Measurements from ENCODE around the gene RNF121. TPM values are rescaled to one million over a fixed set of nuclear protein-coding genes. Genes with fewer than 3 reads are reported as not detected.

Gene RNF121
- total and polyA plus RNA-seq, 4 donors = 27.6 to 40.6 (median 34.2) TPM

DNA sequence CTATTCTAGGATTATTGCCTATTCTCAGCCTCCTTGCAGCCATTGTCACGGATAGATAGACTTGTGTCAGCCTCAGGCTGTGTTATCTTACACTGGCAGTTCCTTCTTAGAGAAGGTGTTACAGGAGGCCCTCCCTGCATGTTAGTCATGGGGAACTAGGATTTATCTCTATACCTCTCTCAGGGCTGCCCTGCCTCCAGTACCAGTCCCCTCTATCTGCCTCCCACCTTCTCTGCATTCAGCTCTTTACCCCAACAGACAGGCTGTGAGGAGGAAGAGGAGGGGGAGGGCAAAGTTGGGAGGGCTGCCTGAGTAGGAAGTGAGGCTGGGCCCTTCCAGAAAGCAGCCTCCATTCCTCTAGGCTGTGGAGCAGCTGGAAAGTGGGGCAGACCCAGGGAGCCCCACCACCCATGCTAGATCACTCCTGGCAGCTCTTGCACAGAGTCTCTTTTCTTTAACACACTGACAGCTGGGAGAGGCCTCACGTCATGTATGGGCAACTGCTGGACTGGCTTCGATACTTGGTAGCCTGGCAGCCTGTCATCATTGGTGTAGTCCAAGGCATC is 67.0 kb downstream of the RNF121 start:
- peak in 1 of 6 donors; percentile 46 for DNase-seq (ENCODE audit: low read depth in 4 of 6, low spot score in 6 of 6)
- H3K4me3 ChIP-seq (ENCODE audit: low read depth, low read length) = no peak overlapping the region
- peaks cover 51% of the 10 kb centered on the region for H3K36me3 ChIP-seq (ENCODE audit: control insufficient read depth, insufficient read depth, low read length)
- WGBS (ENCODE audit: insufficient coverage) = 63% methylated on average over 2 of the region's 3 CpGs
- no peaks in the 10 kb centered on the region for H3K9me3 ChIP-seq (ENCODE audit: control insufficient read depth, insufficient read depth, low read length)
- no peak overlapping the region for H3K27ac ChIP-seq (ENCODE audit: low read depth, low read length)
- H3K27me3 ChIP-seq (ENCODE audit: control insufficient read depth, insufficient read depth, low read length) = no peaks in the 10 kb centered on the region
- peaks cover 3% of the 10 kb centered on the region for H3K4me1 ChIP-seq (ENCODE audit: control insufficient read depth, insufficient read depth, low read length)

DNA sequence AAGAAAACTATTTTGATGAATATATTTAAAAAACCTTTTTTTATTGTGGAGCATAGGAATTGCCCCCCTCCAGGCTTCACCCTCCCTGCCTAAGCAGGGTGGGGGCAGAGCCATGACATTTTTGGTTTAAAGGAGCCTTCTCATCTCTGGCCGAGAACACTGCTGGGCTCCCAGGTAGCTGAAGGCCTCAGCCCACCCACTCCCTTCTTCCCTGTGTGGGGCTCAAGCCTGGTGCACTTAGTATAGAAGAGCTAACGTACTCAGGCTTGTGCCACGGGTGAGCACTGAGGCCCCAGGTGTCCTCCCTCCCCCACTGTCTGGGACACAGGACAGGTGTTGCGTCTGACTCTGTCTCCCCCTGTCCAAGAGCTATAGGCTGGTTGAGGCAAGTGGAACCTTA is 67.7 kb downstream of the RNF121 start:
- DNase-seq (ENCODE audit: low read depth in 4 of 6, low spot score in 6 of 6) = no peak
- Histone ChIP-seq H3K4me3 (ENCODE audit: low read depth, low read length) (no peak overlapping the region), H3K27me3 (ENCODE audit: control insufficient read depth, insufficient read depth, low read length) (no peaks in the 10 kb centered on the region), H3K9me3 (ENCODE audit: control insufficient read depth, insufficient read depth, low read length) (no peaks in the 10 kb centered on the region), H3K27ac (ENCODE audit: low read depth, low read length) (no peak overlapping the region), H3K36me3 (ENCODE audit: control insufficient read depth, insufficient read depth, low read length) (peaks cover 58% of the 10 kb centered on the region), H3K4me1 (ENCODE audit: control insufficient read depth, insufficient read depth, low read length) (peaks cover 11% of the 10 kb centered on the region)
- no CpG with 5 or more reads among the region's 4 CpGs for WGBS (ENCODE audit: insufficient coverage)

- DNase-seq (ENCODE audit: low read depth in 4 of 6, low spot score in 6 of 6) = no peak
- 98% methylated on average over 4 of the region's 8 CpGs for WGBS (ENCODE audit: insufficient coverage)
- Histone ChIP-seq H3K36me3 (ENCODE audit: control insufficient read depth, insufficient read depth, low read length) (peaks cover 59% of the 10 kb centered on the region), H3K4me3 (ENCODE audit: low read depth, low read length) (no peak overlapping the region), H3K4me1 (ENCODE audit: control insufficient read depth, insufficient read depth, low read length) (peaks cover 15% of the 10 kb centered on the region), H3K27ac (ENCODE audit: low read depth, low read length) (no peak overlapping the region), H3K9me3 (ENCODE audit: control insufficient read depth, insufficient read depth, low read length) (no peaks in the 10 kb centered on the region), H3K27me3 (ENCODE audit: control insufficient read depth, insufficient read depth, low read length) (no peaks in the 10 kb centered on the region)
Observed at GRCh38 chr11:71996946-71997345, 68.1 kb downstream of the RNF121 start.

DNA sequence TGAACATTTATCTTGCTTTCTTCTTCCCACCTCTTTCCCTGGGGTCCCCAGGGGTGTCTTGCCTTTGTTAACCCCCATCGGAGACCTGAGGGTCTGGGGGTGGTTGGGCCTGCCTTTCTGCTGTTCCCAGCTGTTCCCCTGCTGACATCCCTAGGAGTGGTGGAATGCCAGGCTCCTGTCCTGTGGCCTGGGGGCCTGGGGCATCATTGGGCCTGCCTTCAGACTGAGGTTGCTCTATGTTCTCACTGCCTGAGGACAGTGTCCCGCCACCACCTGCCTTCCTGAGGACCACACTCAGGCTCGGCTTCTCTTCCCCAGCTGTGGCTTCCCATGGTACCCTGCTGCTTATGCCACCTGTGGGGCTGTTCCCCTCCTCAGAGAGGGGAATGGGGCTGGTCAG is 68.7 kb downstream of the RNF121 start:
- H3K36me3 ChIP-seq (ENCODE audit: control insufficient read depth, insufficient read depth, low read length) = peaks cover 64% of the 10 kb centered on the region
- H3K27me3 ChIP-seq (ENCODE audit: control insufficient read depth, insufficient read depth, low read length) = no peaks in the 10 kb centered on the region
- no peaks in the 10 kb centered on the region for H3K9me3 ChIP-seq (ENCODE audit: control insufficient read depth, insufficient read depth, low read length)
- peaks cover 17% of the 10 kb centered on the region for H3K4me1 ChIP-seq (ENCODE audit: control insufficient read depth, insufficient read depth, low read length)
- no peak overlapping the region for H3K27ac ChIP-seq (ENCODE audit: low read depth, low read length)
- H3K4me3 ChIP-seq (ENCODE audit: low read depth, low read length) = no peak overlapping the region
- no peak for DNase-seq (ENCODE audit: low read depth in 4 of 6, low spot score in 6 of 6)
- 93% methylated on average over 3 of the region's 3 CpGs for WGBS (ENCODE audit: insufficient coverage)

GRCh38 chr11:71998061-71998460 is 69.2 kb downstream of the RNF121 start:
- WGBS (ENCODE audit: insufficient coverage) = no CpG with 5 or more reads among the region's 2 CpGs
- peaks cover 17% of the 10 kb centered on the region for H3K4me1 ChIP-seq (ENCODE audit: control insufficient read depth, insufficient read depth, low read length)
- H3K27ac ChIP-seq (ENCODE audit: low read depth, low read length) = no peak overlapping the region

DNA sequence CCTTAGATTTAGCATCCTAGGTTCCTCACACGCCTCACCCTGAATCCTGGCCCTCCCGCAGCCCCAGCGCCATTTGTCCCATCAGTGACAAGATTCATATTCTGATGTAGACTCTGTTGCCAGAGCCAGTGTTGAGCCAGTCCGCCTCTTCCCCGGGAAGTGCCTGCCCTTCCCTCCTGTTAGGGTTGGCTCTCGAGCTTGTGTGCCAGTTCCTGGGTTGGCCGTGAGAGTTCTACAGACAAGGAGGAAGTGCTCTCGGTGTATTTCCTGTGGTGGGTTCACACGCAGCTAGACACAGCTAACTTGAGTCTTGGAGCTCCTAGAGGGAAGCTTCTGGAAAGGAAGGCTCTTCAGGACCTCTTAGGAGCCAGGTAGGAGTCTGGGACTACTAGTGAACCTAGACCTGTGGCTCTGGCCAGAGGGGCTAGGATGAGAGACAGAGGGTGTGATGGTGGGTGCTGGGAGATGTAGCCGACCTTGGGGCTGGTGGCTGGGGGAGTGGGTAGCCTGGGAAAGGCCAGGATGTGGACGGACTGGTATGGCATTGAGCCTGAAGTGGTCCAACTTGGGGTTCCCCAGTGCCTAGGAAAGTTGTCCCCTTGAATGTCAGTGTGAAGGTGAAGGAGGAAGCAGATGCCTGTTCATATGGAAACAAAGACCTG is 69.9 kb downstream of the RNF121 start, which contains the start of gene IL18BP:
Gene IL18BP, plus strand, starts transcription at position 261 of the 662 bp plus-strand sequence. CDS start 1,076 bp downstream, outside the sequence.
- no peak for DNase-seq (ENCODE audit: low read depth in 4 of 6, low spot score in 6 of 6)
- Histone ChIP-seq H3K4me3 (ENCODE audit: low read depth, low read length) (no peak within 1 kb of the TSS), H3K27ac (ENCODE audit: low read depth, low read length) (no peak within 1 kb of the TSS), H3K4me1 (ENCODE audit: control insufficient read depth, insufficient read depth, low read length) (peaks cover 17% of the 10 kb centered on the region), H3K36me3 (ENCODE audit: control insufficient read depth, insufficient read depth, low read length) (peaks cover 76% of the 10 kb centered on the region), H3K27me3 (ENCODE audit: control insufficient read depth, insufficient read depth, low read length) (no peaks in the 10 kb centered on the region), H3K9me3 (ENCODE audit: control insufficient read depth, insufficient read depth, low read length) (no peaks in the 10 kb centered on the region)
- 89% methylated on average over 10 of the region's 11 CpGs for WGBS (ENCODE audit: insufficient coverage)

More at GRCh38 chr11:71998061-71998460, 69.2 kb downstream of the RNF121 start:
- H3K9me3 ChIP-seq (ENCODE audit: control insufficient read depth, insufficient read depth, low read length) = no peaks in the 10 kb centered on the region
- no peak for DNase-seq (ENCODE audit: low read depth in 4 of 6, low spot score in 6 of 6)
- peaks cover 69% of the 10 kb centered on the region for H3K36me3 ChIP-seq (ENCODE audit: control insufficient read depth, insufficient read depth, low read length)
- no peaks in the 10 kb centered on the region for H3K27me3 ChIP-seq (ENCODE audit: control insufficient read depth, insufficient read depth, low read length)
- H3K4me3 ChIP-seq (ENCODE audit: low read depth, low read length) = no peak overlapping the region

DNA sequence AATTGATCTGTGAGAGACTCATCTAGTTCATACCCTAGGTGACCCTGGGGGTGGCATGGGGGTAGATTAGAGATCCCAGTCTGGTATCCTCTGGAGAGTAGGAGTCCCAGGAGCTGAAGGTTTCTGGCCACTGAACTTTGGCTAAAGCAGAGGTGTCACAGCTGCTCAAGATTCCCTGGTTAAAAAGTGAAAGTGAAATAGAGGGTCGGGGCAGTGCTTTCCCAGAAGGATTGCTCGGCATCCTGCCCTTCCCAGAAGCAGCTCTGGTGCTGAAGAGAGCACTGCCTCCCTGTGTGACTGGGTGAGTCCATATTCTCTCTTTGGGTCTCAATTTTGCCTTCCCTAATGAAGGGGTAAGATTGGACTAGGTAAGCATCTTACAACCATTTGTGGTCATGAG is 70.5 kb downstream of the RNF121 start:
- Histone ChIP-seq H3K4me3 (ENCODE audit: low read depth, low read length) (no peak overlapping the region), H3K27me3 (ENCODE audit: control insufficient read depth, insufficient read depth, low read length) (no peaks in the 10 kb centered on the region), H3K9me3 (ENCODE audit: control insufficient read depth, insufficient read depth, low read length) (no peaks in the 10 kb centered on the region), H3K27ac (ENCODE audit: low read depth, low read length) (no peak overlapping the region), H3K36me3 (ENCODE audit: control insufficient read depth, insufficient read depth, low read length) (peaks cover 82% of the 10 kb centered on the region), H3K4me1 (ENCODE audit: control insufficient read depth, insufficient read depth, low read length) (peaks cover 17% of the 10 kb centered on the region)
- WGBS (ENCODE audit: insufficient coverage) = 69% methylated on average over 2 of the region's 2 CpGs
- no peak for DNase-seq (ENCODE audit: low read depth in 4 of 6, low spot score in 6 of 6)

GRCh38 chr11:71999798-72000197 is 71.0 kb downstream of the RNF121 start:
- H3K27me3 ChIP-seq (ENCODE audit: control insufficient read depth, insufficient read depth, low read length) = no peaks in the 10 kb centered on the region
- no peak for DNase-seq (ENCODE audit: low read depth in 4 of 6, low spot score in 6 of 6)
- 92% methylated on average over 5 of the region's 8 CpGs for WGBS (ENCODE audit: insufficient coverage)
- peaks cover 85% of the 10 kb centered on the region for H3K36me3 ChIP-seq (ENCODE audit: control insufficient read depth, insufficient read depth, low read length)
- H3K4me1 ChIP-seq (ENCODE audit: control insufficient read depth, insufficient read depth, low read length) = peaks cover 17% of the 10 kb centered on the region
- H3K9me3 ChIP-seq (ENCODE audit: control insufficient read depth, insufficient read depth, low read length) = no peaks in the 10 kb centered on the region
- no peak overlapping the region for H3K27ac ChIP-seq (ENCODE audit: low read depth, low read length)
- no peak overlapping the region for H3K4me3 ChIP-seq (ENCODE audit: low read depth, low read length)

GRCh38 chr11:72000202-72000867 is 71.5 kb downstream of the RNF121 start:
- Histone ChIP-seq H3K4me3 (ENCODE audit: low read depth, low read length) (no peak overlapping the region), H3K36me3 (ENCODE audit: control insufficient read depth, insufficient read depth, low read length) (peaks cover 86% of the 10 kb centered on the region), H3K9me3 (ENCODE audit: control insufficient read depth, insufficient read depth, low read length) (no peaks in the 10 kb centered on the region), H3K27ac (ENCODE audit: low read depth, low read length) (no peak overlapping the region), H3K4me1 (ENCODE audit: control insufficient read depth, insufficient read depth, low read length) (peaks cover 21% of the 10 kb centered on the region), H3K27me3 (ENCODE audit: control insufficient read depth, insufficient read depth, low read length) (no peaks in the 10 kb centered on the region)
- WGBS (ENCODE audit: insufficient coverage) = 91% methylated on average over 9 of the region's 10 CpGs
- no peak for DNase-seq (ENCODE audit: low read depth in 4 of 6, low spot score in 6 of 6)

Measured in spinal cord (tissue), 10 donors.